Measurements from ENCODE around the gene TNFRSF11A. TPM values are rescaled to one million over a fixed set of nuclear protein-coding genes. Genes with fewer than 3 reads are reported as not detected.

The TNFRSF11A gene
- total RNA-seq, 1 donor = under 0.01 TPM

DNA sequence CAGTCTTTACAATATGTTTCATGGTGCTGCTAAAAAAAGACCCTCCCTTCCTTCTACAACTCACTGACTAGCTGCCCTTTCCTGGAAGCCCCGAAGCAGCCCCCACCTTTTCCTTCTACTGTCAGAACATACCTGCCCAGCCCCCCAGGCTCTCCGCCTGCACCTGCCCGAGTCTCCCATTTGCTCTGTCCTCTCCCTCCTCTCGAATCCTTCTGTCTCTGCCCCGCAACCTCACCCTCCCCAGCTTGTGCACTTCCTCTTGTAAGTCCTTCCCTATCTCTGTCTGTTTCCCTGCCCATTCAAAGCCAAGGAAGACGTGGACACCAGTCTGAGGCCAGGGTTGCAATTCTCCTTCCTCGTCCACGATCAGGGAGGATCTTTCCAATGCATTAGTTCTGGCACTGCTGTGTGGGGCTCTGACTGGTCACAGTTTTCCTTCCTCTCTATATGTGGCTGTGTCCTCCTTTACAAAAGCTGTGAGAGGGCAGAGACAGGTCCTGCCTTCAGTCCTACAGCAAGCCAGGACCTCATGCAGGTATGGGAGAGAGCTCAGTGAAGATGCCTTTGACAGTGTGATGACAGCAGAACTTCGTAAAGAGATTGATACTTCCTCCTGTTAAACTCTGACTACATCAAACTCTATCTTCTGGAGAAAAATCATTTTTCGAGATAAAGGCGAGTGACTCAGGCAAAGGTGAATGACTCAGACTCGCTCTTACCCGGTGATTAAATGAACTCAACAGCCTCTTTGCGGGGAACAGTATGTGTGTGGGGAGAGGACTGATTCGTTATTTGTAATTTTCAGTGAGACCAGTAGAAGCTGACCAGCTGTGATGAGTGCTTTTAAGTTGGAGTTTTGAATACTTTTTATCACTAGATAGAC lies 14.2 kb downstream of the TNFRSF11A start:
- H3K4me2 ChIP-seq (ENCODE audit: insufficient read depth, low read length) = peak overlapping the region; percentile 66
- peaks cover 18% of the 10 kb centered on the region for H3K27me3 ChIP-seq (ENCODE audit: insufficient read depth, low read length)
- no peak for DNase-seq (ENCODE audit: insufficient read length, low spot score, missing footprints)

DNA sequence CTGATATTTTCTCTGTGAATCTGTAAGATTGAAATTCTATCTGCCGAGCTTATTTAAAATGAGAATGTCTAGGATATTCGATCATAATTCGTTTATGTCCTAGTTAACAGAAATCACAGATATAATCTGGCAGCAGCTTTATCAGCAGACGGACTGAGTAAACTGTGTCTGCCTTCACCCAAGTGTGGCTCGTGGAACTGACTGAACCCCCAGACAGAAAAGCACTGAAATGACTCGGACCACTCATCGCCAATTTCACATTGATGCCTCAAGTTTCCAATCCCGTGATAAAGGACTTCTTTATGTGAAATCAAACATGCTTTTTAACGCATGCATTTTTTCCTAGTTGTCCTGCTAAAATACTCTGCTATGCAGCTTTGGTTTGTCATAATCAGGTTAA lies 15.9 kb downstream of the TNFRSF11A start:
- no peak overlapping the region for H3K4me2 ChIP-seq (ENCODE audit: insufficient read depth, low read length)
- TF ChIP-seq CTCF (IDR thresholded peaks at IDR 0.05; ENCODE audit: extremely low read depth, low read depth, low read length) = no peak
- H3K36me3 ChIP-seq (ENCODE audit: insufficient read depth, low read length) = no peaks in the 10 kb centered on the region
- no peak overlapping the region for H3K4me3 ChIP-seq (ENCODE audit: insufficient read depth, low read length)
- H3K27me3 ChIP-seq (ENCODE audit: insufficient read depth, low read length) = peaks cover 34% of the 10 kb centered on the region
- H3K27ac ChIP-seq (ENCODE audit: low read depth, low read length) = no peak overlapping the region
- no peaks in the 10 kb centered on the region for H3K79me2 ChIP-seq (ENCODE audit: insufficient read depth, low read length)
- H4K20me1 ChIP-seq (ENCODE audit: insufficient read depth, low read length) = no peaks in the 10 kb centered on the region
- DNase-seq (ENCODE audit: insufficient read length, low spot score, missing footprints) = no peak
- H3K4me1 ChIP-seq (ENCODE audit: insufficient read depth, low read length) = peaks cover 14% of the 10 kb centered on the region
- H3K9me3 ChIP-seq (ENCODE audit: low read depth, low read length) = no peaks in the 10 kb centered on the region
- H2AFZ ChIP-seq (ENCODE audit: low read length) = no peak overlapping the region

More for the DNA sequence above, 14.2 kb downstream of the TNFRSF11A start:
- H3K79me2 ChIP-seq (ENCODE audit: insufficient read depth, low read length) = no peaks in the 10 kb centered on the region
- no peaks in the 10 kb centered on the region for H4K20me1 ChIP-seq (ENCODE audit: insufficient read depth, low read length)
- no peaks in the 10 kb centered on the region for H3K36me3 ChIP-seq (ENCODE audit: insufficient read depth, low read length)
- H2AFZ ChIP-seq (ENCODE audit: low read length) = no peak overlapping the region
- H3K4me3 ChIP-seq (ENCODE audit: insufficient read depth, low read length) = no peak overlapping the region
- no peak overlapping the region for H3K27ac ChIP-seq (ENCODE audit: low read depth, low read length)
- peaks cover 19% of the 10 kb centered on the region for H3K4me1 ChIP-seq (ENCODE audit: insufficient read depth, low read length)
- TF ChIP-seq CTCF (IDR thresholded peaks at IDR 0.05; ENCODE audit: extremely low read depth, low read depth, low read length) = no peak
- H3K9me3 ChIP-seq (ENCODE audit: low read depth, low read length) = no peaks in the 10 kb centered on the region

- Histone ChIP-seq H3K9me3 (ENCODE audit: low read depth, low read length) (no peaks in the 10 kb centered on the region), H3K27me3 (ENCODE audit: insufficient read depth, low read length) (peaks cover 38% of the 10 kb centered on the region), H3K4me3 (ENCODE audit: insufficient read depth, low read length) (no peak overlapping the region), H2AFZ (ENCODE audit: low read length) (no peak overlapping the region), H3K4me2 (ENCODE audit: insufficient read depth, low read length) (no peak overlapping the region), H3K4me1 (ENCODE audit: insufficient read depth, low read length) (peaks cover 14% of the 10 kb centered on the region), H3K36me3 (ENCODE audit: insufficient read depth, low read length) (no peaks in the 10 kb centered on the region), H3K27ac (ENCODE audit: low read depth, low read length) (no peak overlapping the region), H4K20me1 (ENCODE audit: insufficient read depth, low read length) (no peaks in the 10 kb centered on the region), H3K79me2 (ENCODE audit: insufficient read depth, low read length) (no peaks in the 10 kb centered on the region)
- no peak for DNase-seq (ENCODE audit: insufficient read length, low spot score, missing footprints)
- TF ChIP-seq CTCF (IDR thresholded peaks at IDR 0.05; ENCODE audit: extremely low read depth, low read depth, low read length) = no peak
Measured at GRCh38 chr18:62341473-62341872, 16.4 kb downstream of the TNFRSF11A start.

GRCh38 chr18:62342884-62343283 lies 17.8 kb downstream of the TNFRSF11A start:
- TF ChIP-seq CTCF (IDR thresholded peaks at IDR 0.05; ENCODE audit: extremely low read depth, low read depth, low read length) = no peak

More at GRCh38 chr18:62342884-62343283, 17.8 kb downstream of the TNFRSF11A start:
- no peak overlapping the region for H3K27ac ChIP-seq (ENCODE audit: low read depth, low read length)
- peaks cover 48% of the 10 kb centered on the region for H3K27me3 ChIP-seq (ENCODE audit: insufficient read depth, low read length)
- no peak for DNase-seq (ENCODE audit: insufficient read length, low spot score, missing footprints)
- peaks cover 14% of the 10 kb centered on the region for H3K4me1 ChIP-seq (ENCODE audit: insufficient read depth, low read length)
- no peaks in the 10 kb centered on the region for H3K36me3 ChIP-seq (ENCODE audit: insufficient read depth, low read length)
- H3K79me2 ChIP-seq (ENCODE audit: insufficient read depth, low read length) = no peaks in the 10 kb centered on the region
- H3K9me3 ChIP-seq (ENCODE audit: low read depth, low read length) = no peaks in the 10 kb centered on the region
- H3K4me2 ChIP-seq (ENCODE audit: insufficient read depth, low read length) = no peak overlapping the region
- H4K20me1 ChIP-seq (ENCODE audit: insufficient read depth, low read length) = no peaks in the 10 kb centered on the region
- H2AFZ ChIP-seq (ENCODE audit: low read length) = no peak overlapping the region
- no peak overlapping the region for H3K4me3 ChIP-seq (ENCODE audit: insufficient read depth, low read length)

Measured in osteoblast (primary cell).